ENCODE data around the gene ADAMTS5. TPM values are rescaled to one million over a fixed set of nuclear protein-coding genes. Genes with fewer than 3 reads are reported as not detected.

ADAMTS5 gene
- total and polyA plus RNA-seq, 3 experiments from 2014 or later, result not detected

- H3K4me1 Mint-ChIP-seq, result no peaks in the 10 kb centered on the region
- no peaks in the 10 kb centered on the region for H3K36me3 Mint-ChIP-seq
- H3K9me3 ChIP-seq (ENCODE audit: low read length), result no peaks in the 10 kb centered on the region
- H3K4me1 ChIP-seq (ENCODE audit: insufficient read depth, low read length), result no peaks in the 10 kb centered on the region
- H3K27me3 Mint-ChIP-seq, result no peaks in the 10 kb centered on the region
- H3K27ac Mint-ChIP-seq, result no peak overlapping the region
- H3K4me3 Mint-ChIP-seq, result no peak overlapping the region
- ChIA-PET CTCF (no interaction called here), POLR2A (no interaction called here)
- H3K36me3 ChIP-seq (ENCODE audit: insufficient read depth, low read length), result no peaks in the 10 kb centered on the region
- no peak overlapping the region for H3K4me3 ChIP-seq (ENCODE audit: low read length)
- H3K27me3 ChIP-seq (ENCODE audit: insufficient read depth, low read length, poor library complexity, severe bottlenecking), result no peaks in the 10 kb centered on the region
- H3K9me3 Mint-ChIP-seq, result peaks cover 0 to 2% (median 0%) of the 10 kb centered on the region in 5 donors
- no peak for DNase-seq
- no peak overlapping the region for H3K27ac ChIP-seq (ENCODE audit: low read depth, low read length)
Observed at GRCh38 chr21:26888931-26889330, 78.0 kb downstream of the ADAMTS5 start.

GRCh38 chr21:26888256-26888655 is 78.6 kb downstream of the ADAMTS5 start:
- Mint-ChIP-seq H3K27ac (no peak overlapping the region), H3K36me3 (no peaks in the 10 kb centered on the region), H3K9me3 (peaks cover 0 to 2% (median 0%) of the 10 kb centered on the region in 5 donors), H3K27me3 (no peaks in the 10 kb centered on the region), H3K4me3 (no peak overlapping the region), H3K4me1 (no peaks in the 10 kb centered on the region)
- no peak overlapping the region for H3K27ac ChIP-seq (ENCODE audit: low read depth, low read length)
- POLR2A ChIA-PET, result no interaction called here
- no peaks in the 10 kb centered on the region for H3K27me3 ChIP-seq (ENCODE audit: insufficient read depth, low read length, poor library complexity, severe bottlenecking)
- no peak overlapping the region for H3K4me3 ChIP-seq (ENCODE audit: low read length)
- no peak for DNase-seq
- H3K4me1 ChIP-seq (ENCODE audit: insufficient read depth, low read length), result no peaks in the 10 kb centered on the region
- CTCF ChIA-PET, result no interaction called here
- H3K36me3 ChIP-seq (ENCODE audit: insufficient read depth, low read length), result no peaks in the 10 kb centered on the region
- no peaks in the 10 kb centered on the region for H3K9me3 ChIP-seq (ENCODE audit: low read length)

GRCh38 chr21:26887251-26887650 is 79.6 kb downstream of the ADAMTS5 start:
- Histone ChIP-seq H3K27ac (ENCODE audit: low read depth, low read length) (no peak overlapping the region), H3K4me1 (ENCODE audit: insufficient read depth, low read length) (no peaks in the 10 kb centered on the region), H3K4me3 (ENCODE audit: low read length) (no peak overlapping the region), H3K9me3 (ENCODE audit: low read length) (no peaks in the 10 kb centered on the region), H3K27me3 (ENCODE audit: insufficient read depth, low read length, poor library complexity, severe bottlenecking) (no peaks in the 10 kb centered on the region), H3K36me3 (ENCODE audit: insufficient read depth, low read length) (no peaks in the 10 kb centered on the region)
- Mint-ChIP-seq H3K4me1 (no peaks in the 10 kb centered on the region), H3K9me3 (peaks cover 0 to 2% (median 0%) of the 10 kb centered on the region in 5 donors), H3K4me3 (no peak overlapping the region), H3K36me3 (no peaks in the 10 kb centered on the region), H3K27ac (no peak overlapping the region), H3K27me3 (no peaks in the 10 kb centered on the region)
- ChIA-PET CTCF (no interaction called here), POLR2A (no interaction called here)
- no peak for DNase-seq

GRCh38 chr21:26884436-26884835 is 82.5 kb downstream of the ADAMTS5 start:
- Mint-ChIP-seq H3K4me1 (no peaks in the 10 kb centered on the region), H3K36me3 (no peaks in the 10 kb centered on the region), H3K27ac (no peak overlapping the region), H3K27me3 (no peaks in the 10 kb centered on the region), H3K4me3 (no peak overlapping the region), H3K9me3 (peaks cover 0 to 5% (median 2%) of the 10 kb centered on the region in 5 donors)
- Histone ChIP-seq H3K4me1 (ENCODE audit: insufficient read depth, low read length) (no peaks in the 10 kb centered on the region), H3K9me3 (ENCODE audit: low read length) (no peaks in the 10 kb centered on the region), H3K4me3 (ENCODE audit: low read length) (no peak overlapping the region), H3K27ac (ENCODE audit: low read depth, low read length) (no peak overlapping the region), H3K36me3 (ENCODE audit: insufficient read depth, low read length) (no peaks in the 10 kb centered on the region), H3K27me3 (ENCODE audit: insufficient read depth, low read length, poor library complexity, severe bottlenecking) (no peaks in the 10 kb centered on the region)
- ChIA-PET POLR2A (no interaction called here), CTCF (no interaction called here)
- DNase-seq, result no peak

GRCh38 chr21:26883768-26884167 is 83.1 kb downstream of the ADAMTS5 start:
- no peak overlapping the region for H3K27ac ChIP-seq (ENCODE audit: low read depth, low read length)
- H3K9me3 Mint-ChIP-seq, result peaks cover 0 to 5% (median 2%) of the 10 kb centered on the region in 5 donors

GRCh38 chr21:26881504-26882228 is 85.2 kb downstream of the ADAMTS5 start:
- Histone ChIP-seq H3K27ac (ENCODE audit: low read depth, low read length) (no peak overlapping the region), H3K36me3 (ENCODE audit: insufficient read depth, low read length) (no peaks in the 10 kb centered on the region), H3K9me3 (ENCODE audit: low read length) (no peaks in the 10 kb centered on the region), H3K4me1 (ENCODE audit: insufficient read depth, low read length) (no peaks in the 10 kb centered on the region), H3K27me3 (ENCODE audit: insufficient read depth, low read length, poor library complexity, severe bottlenecking) (no peaks in the 10 kb centered on the region), H3K4me3 (ENCODE audit: low read length) (no peak overlapping the region)
- Mint-ChIP-seq H3K4me3 (no peak overlapping the region), H3K27ac (no peak overlapping the region), H3K36me3 (no peaks in the 10 kb centered on the region), H3K27me3 (no peaks in the 10 kb centered on the region), H3K4me1 (no peaks in the 10 kb centered on the region), H3K9me3 (peaks cover 0 to 4% (median 0%) of the 10 kb centered on the region in 5 donors)
- DNase-seq, result no peak
- ChIA-PET POLR2A (no interaction called here), CTCF (no interaction called here)

More at GRCh38 chr21:26883768-26884167, 83.1 kb downstream of the ADAMTS5 start:
- ChIA-PET POLR2A (no interaction called here), CTCF (no interaction called here)
- Mint-ChIP-seq H3K4me3 (no peak overlapping the region), H3K36me3 (no peaks in the 10 kb centered on the region), H3K27me3 (no peaks in the 10 kb centered on the region), H3K4me1 (no peaks in the 10 kb centered on the region), H3K27ac (no peak overlapping the region)
- no peak for DNase-seq
- Histone ChIP-seq H3K27me3 (ENCODE audit: insufficient read depth, low read length, poor library complexity, severe bottlenecking) (no peaks in the 10 kb centered on the region), H3K9me3 (ENCODE audit: low read length) (no peaks in the 10 kb centered on the region), H3K36me3 (ENCODE audit: insufficient read depth, low read length) (no peaks in the 10 kb centered on the region), H3K4me1 (ENCODE audit: insufficient read depth, low read length) (no peaks in the 10 kb centered on the region), H3K4me3 (ENCODE audit: low read length) (no peak overlapping the region)

GRCh38 chr21:26877018-26877417 is 89.9 kb downstream of the ADAMTS5 start:
- Mint-ChIP-seq H3K27me3 (no peaks in the 10 kb centered on the region), H3K9me3 (peaks cover 0 to 5% (median 3%) of the 10 kb centered on the region in 5 donors), H3K4me3 (no peak overlapping the region), H3K4me1 (no peaks in the 10 kb centered on the region), H3K36me3 (no peaks in the 10 kb centered on the region), H3K27ac (no peak overlapping the region)
- DNase-seq, result no peak
- H3K27me3 ChIP-seq (ENCODE audit: insufficient read depth, low read length, poor library complexity, severe bottlenecking), result no peaks in the 10 kb centered on the region
- H3K36me3 ChIP-seq (ENCODE audit: insufficient read depth, low read length), result no peaks in the 10 kb centered on the region
- H3K4me1 ChIP-seq (ENCODE audit: insufficient read depth, low read length), result no peaks in the 10 kb centered on the region
- CTCF ChIA-PET, result no interaction called here
- no peak overlapping the region for H3K4me3 ChIP-seq (ENCODE audit: low read length)
- no peaks in the 10 kb centered on the region for H3K9me3 ChIP-seq (ENCODE audit: low read length)
- no peak overlapping the region for H3K27ac ChIP-seq (ENCODE audit: low read depth, low read length)
- POLR2A ChIA-PET, result no interaction called here

GRCh38 chr21:26874347-26874746 is 92.5 kb downstream of the ADAMTS5 start:
- H3K4me3 ChIP-seq (ENCODE audit: low read length), result no peak overlapping the region
- H3K4me1 Mint-ChIP-seq, result peaks cover 0 to 5% (median 0%) of the 10 kb centered on the region in 3 donors
- H3K36me3 Mint-ChIP-seq, result no peaks in the 10 kb centered on the region
- no peaks in the 10 kb centered on the region for H3K36me3 ChIP-seq (ENCODE audit: insufficient read depth, low read length)
- ChIA-PET POLR2A (no interaction called here), CTCF (no interaction called here)
- H3K27ac ChIP-seq (ENCODE audit: low read depth, low read length), result no peak overlapping the region
- no peak overlapping the region for H3K4me3 Mint-ChIP-seq
- DNase-seq, result no peak
- H3K9me3 Mint-ChIP-seq, result peaks cover 0 to 5% (median 0%) of the 10 kb centered on the region in 5 donors
- H3K27ac Mint-ChIP-seq, result no peak overlapping the region
- H3K27me3 ChIP-seq (ENCODE audit: insufficient read depth, low read length, poor library complexity, severe bottlenecking), result no peaks in the 10 kb centered on the region
- no peaks in the 10 kb centered on the region for H3K27me3 Mint-ChIP-seq
- H3K9me3 ChIP-seq (ENCODE audit: low read length), result no peaks in the 10 kb centered on the region
- H3K4me1 ChIP-seq (ENCODE audit: insufficient read depth, low read length), result no peaks in the 10 kb centered on the region
